IMR-90 (cell line): ENCODE measurements around the gene CDK14. TPM values are rescaled to one million over a fixed set of nuclear protein-coding genes. Genes with fewer than 3 reads are reported as not detected.

Source experiments
- ATAC-seq: fragments of 200-7000 bp; cut with Tn5 transposase; 2 replicates; pipeline ENCODE4 v1.9.1; 2020; ENCODE audit warnings: low read depth, mild to moderate bottlenecking, moderate library complexity
- BruUV-seq: library from RNA; stranded (reverse); fragments of 400-500 nt; replicated peaks from 2 replicates; lab custom pipeline; 2021; lab: Mats Ljungman, UMichigan
- CTCF ChIA-PET: fragments of 300-600 bp; formaldehyde crosslinking; extraction: SDS; loops from one replicate; lab custom pipeline; 2021; ENCODE audit warnings: antibody characterized with exemption; lab: Yijun Ruan, JAX
- POLR2A ChIA-PET: fragments of 300-600 bp; sonication (Branson Sonifier 250); formaldehyde crosslinking; loops from one replicate; lab custom pipeline; 2022; ENCODE audit warnings: antibody characterized with exemption; ENCODE audit not compliant: unreplicated experiment; lab: Charles Lee
- DNase-seq: peaks from one replicate; pipeline ENCODE4 v3.0.0; 2013
- H2AFZ ChIP-seq: replicated peaks from 2 replicates; pipeline ENCODE3; 2013; ENCODE audit warnings: low read length, mild to moderate bottlenecking; ENCODE audit not compliant: poor library complexity
- H2AK5ac ChIP-seq: 2 replicates; pipeline ENCODE4 v1.6.1; 2013; ENCODE audit warnings: low read depth, low read length, inconsistent platforms
- H2AK9ac ChIP-seq: replicated peaks from 2 replicates; pipeline ENCODE3; 2013; ENCODE audit warnings: mild to moderate bottlenecking, low read depth, low read length, moderate library complexity; ENCODE audit not compliant: poor library complexity
- H2BK120ac ChIP-seq: 2 replicates; pipeline ENCODE4 v1.6.1; 2013; ENCODE audit warnings: low read depth, low read length, inconsistent platforms
- H2BK15ac ChIP-seq: 3 replicates; pipeline ENCODE4 v1.6.1; 2013; ENCODE audit warnings: low read depth, low read length, inconsistent platforms
- H2BK20ac ChIP-seq: 2 replicates; pipeline ENCODE4 v1.6.1; 2013; ENCODE audit warnings: low read depth, mild to moderate bottlenecking, inconsistent platforms, low read length, moderate library complexity
- H2BK5ac ChIP-seq: 2 replicates; pipeline ENCODE4 v1.6.1; 2013; ENCODE audit warnings: mild to moderate bottlenecking, low read depth, low read length, inconsistent platforms; ENCODE audit not compliant: poor library complexity, severe bottlenecking
- H3K14ac ChIP-seq: replicated peaks from 2 replicates; pipeline ENCODE4 v1.6.1; 2013; ENCODE audit warnings: low read depth, low read length, inconsistent platforms
- H3K18ac ChIP-seq: 2 replicates; pipeline ENCODE4 v1.6.1; 2013; ENCODE audit warnings: low read depth, low read length, control low read depth
- H3K23ac ChIP-seq: 2 replicates; pipeline ENCODE4 v1.6.1; 2013; ENCODE audit warnings: low read depth, low read length, inconsistent platforms
- H3K27ac ChIP-seq: 2 replicates; pipeline ENCODE4 v1.5.1; 2013; ENCODE audit warnings: mild to moderate bottlenecking, control low read depth, low read length; ENCODE audit not compliant: insufficient read depth
- H3K27me3 ChIP-seq: 2 replicates; pipeline ENCODE4 v1.6.1; 2013; ENCODE audit warnings: low read length; ENCODE audit not compliant: control insufficient read depth, insufficient read depth
- H3K36me3 ChIP-seq: 2 replicates; pipeline ENCODE4 v1.6.1; 2013; ENCODE audit warnings: low read length, mixed read lengths; ENCODE audit not compliant: control insufficient read depth, insufficient read depth
- H3K4ac ChIP-seq: 2 replicates; pipeline ENCODE4 v1.6.1; 2013; ENCODE audit warnings: low read depth, low read length, inconsistent platforms
- H3K4me1 ChIP-seq: 2 replicates; pipeline ENCODE4 v1.6.1; 2013; ENCODE audit warnings: low read length, mixed read lengths; ENCODE audit not compliant: control insufficient read depth, insufficient read depth
- H3K4me2 ChIP-seq: 2 replicates; pipeline ENCODE4 v1.6.1; 2013; ENCODE audit warnings: low read depth, mild to moderate bottlenecking, control low read depth, low read length, moderate library complexity
- H3K4me3 ChIP-seq: 2 replicates; pipeline ENCODE4 v1.5.1; 2013; ENCODE audit warnings: low read depth, mild to moderate bottlenecking, control low read depth, low read length, moderate library complexity; ENCODE audit not compliant: insufficient read depth
- H3K56ac ChIP-seq: 2 replicates; pipeline ENCODE4 v1.6.1; 2013; ENCODE audit warnings: low read length, inconsistent platforms; ENCODE audit not compliant: insufficient read depth; ENCODE audit errors: extremely low read depth
- H3K79me1 ChIP-seq, 2 experiments: 2 replicates each; pipeline ENCODE4 v1.6.1; 2013; ENCODE audit warnings: low read length in 2 of 2, inconsistent platforms in 1 of 2, low read depth in 1 of 2
- H3K9ac ChIP-seq: 2 replicates; pipeline ENCODE4 v1.6.1; 2013; ENCODE audit warnings: low read depth, low read length, control low read depth
- H3K9me1 ChIP-seq: 2 replicates; pipeline ENCODE4 v1.6.1; 2013; ENCODE audit warnings: low read length, inconsistent platforms; ENCODE audit not compliant: insufficient read depth
- H3K9me3 ChIP-seq: 2 replicates; pipeline ENCODE4 v1.6.1; 2013; ENCODE audit warnings: low read length; ENCODE audit not compliant: control insufficient read depth, insufficient read depth
- H4K20me1 ChIP-seq: 2 replicates; pipeline ENCODE4 v1.6.1; 2013; ENCODE audit warnings: low read length, inconsistent platforms; ENCODE audit not compliant: insufficient read depth
- H4K5ac ChIP-seq: 2 replicates; pipeline ENCODE4 v1.6.1; 2013; ENCODE audit warnings: mild to moderate bottlenecking, low read depth, low read length, control low read depth
- H4K8ac ChIP-seq, 2 experiments: 2 replicates each; pipeline ENCODE4 v1.6.1; 2013; ENCODE audit warnings: low read depth in 2 of 2, low read length in 2 of 2, control low read depth in 1 of 2, inconsistent platforms in 1 of 2
- H4K91ac ChIP-seq: 2 replicates; pipeline ENCODE4 v1.6.1; 2013; ENCODE audit warnings: low read depth, low read length, inconsistent platforms; ENCODE audit not compliant: insufficient read depth
- BHLHE40 ChIP-seq: fragments of 150-350 bp; IDR thresholded peaks from 2 replicates; pipeline ENCODE4 v1.6.1; 2016; ENCODE audit warnings: mild to moderate bottlenecking, low read depth, low read length
- CEBPB ChIP-seq: IDR thresholded peaks from 2 replicates; pipeline ENCODE4 v1.6.1; 2012; ENCODE audit warnings: low read depth, low read length, improper control_type of control experiment
- FOS ChIP-seq: fragments of 150-350 bp; IDR thresholded peaks from 2 replicates; pipeline ENCODE4 v1.6.1; 2016; ENCODE audit warnings: low read depth, low read length
- MAFK ChIP-seq: IDR thresholded peaks from 2 replicates; pipeline ENCODE4 v1.6.1; 2012; ENCODE audit warnings: low read depth, low read length, improper control_type of control experiment
- MXI1 ChIP-seq: IDR thresholded peaks from 2 replicates; pipeline ENCODE4 v1.6.1; 2012; ENCODE audit warnings: low read depth, mild to moderate bottlenecking, low read length, moderate library complexity, borderline replicate concordance
- NFE2L2 ChIP-seq: fragments of 150-350 bp; IDR thresholded peaks from 2 replicates; pipeline ENCODE4 v1.6.1; 2016; ENCODE audit warnings: low read depth, mild to moderate bottlenecking, low read length
- POLR2A ChIP-seq: IDR thresholded peaks from 2 replicates; pipeline ENCODE4 v1.6.1; 2012; ENCODE audit warnings: mild to moderate bottlenecking, low read depth, low read length
- RCOR1 ChIP-seq: IDR thresholded peaks from 2 replicates; pipeline ENCODE4 v1.6.1; 2012; ENCODE audit warnings: mild to moderate bottlenecking, low read length, improper control_type of control experiment; ENCODE audit not compliant: insufficient replicate concordance
- RFX5 ChIP-seq: IDR thresholded peaks from 2 replicates; pipeline ENCODE4 v1.8.0; 2012; ENCODE audit warnings: low read depth, mild to moderate bottlenecking, low read length, moderate library complexity
- SMC3 ChIP-seq: fragments of 150-350 bp; IDR thresholded peaks from 2 replicates; pipeline ENCODE4 v1.6.1; 2016; ENCODE audit warnings: low read depth, mild to moderate bottlenecking, antibody characterized with exemption, low read length, moderate library complexity
- WGBS, 2 experiments: methylation state at CpG; one replicate each; pipeline versions ENCODE4 v1.1.5 to v1.1.7; 2013; ENCODE audit warnings: missing lambda C conversion rate in 2 of 2; ENCODE audit not compliant: insufficient read length in 1 of 2; ENCODE audit errors: extremely low coverage in 2 of 2; 5-methylcytosine and 5-hydroxymethylcytosine counted together
- dilution Hi-C: fragments of 300-500 bp; cut with HindIII; formaldehyde crosslinking; loops from one replicate; pipeline ENCODE4 v1.14.3; 2018; ENCODE audit warnings: low sequenced_read_pairs; ENCODE audit not compliant: unreplicated experiment
- in situ Hi-C: fragments of 300-500 bp; cut with MboI; formaldehyde crosslinking; loops from 3 replicates; pipeline ENCODE4 v1.14.3; 2019; ENCODE audit warnings: low sequenced_read_pairs, inconsistent platforms, mixed read lengths
- intact Hi-C: fragments of 100-400 bp; cut with micrococcal nuclease; formaldehyde crosslinking; loops from 2 replicates; pipeline ENCODE4 v1.10.0; 2022
- polyA plus RNA-seq, 3 experiments: library from polyadenylated mRNA; depleted of rRNA; stranded (reverse); fragments of >200 nt; gene quantifications; 2 replicates each; pipeline ENCODE4 v1.2.3, GENCODE V29; 2012; ENCODE audit warnings: low replicate concordance in 1 of 3
- total RNA-seq: library from RNA; depleted of rRNA; stranded (reverse); fragments of >200 nt; gene quantifications from 2 replicates; pipeline ENCODE4 v1.2.3, GENCODE V29; 2012
- TF ChIP-seq, protein P1 (sequence below): fragments of 150-350 bp; IDR thresholded peaks from 2 replicates; pipeline ENCODE4 v1.6.1; 2016; ENCODE audit warnings: low read depth, mild to moderate bottlenecking, low read length, moderate library complexity, borderline replicate concordance
- TF ChIP-seq, protein P2 (sequence below): conservative IDR thresholded peaks from 2 replicates; pipeline ENCODE4 v1.5.1; 2012; ENCODE audit warnings: mild to moderate bottlenecking, low read depth, low read length, improper control_type of control experiment
- TF ChIP-seq, protein P3 (sequence below): fragments of 150-350 bp; IDR thresholded peaks from 2 replicates; pipeline ENCODE4 v1.6.1; 2017; ENCODE audit warnings: mild to moderate bottlenecking, antibody characterized with exemption, low read length, low read depth

Gene CDK14
- total and polyA plus RNA-seq, 2 of the 4 experiments (the other 2 are of a cell fraction), result 10.1 to 29.6 TPM

DNA sequence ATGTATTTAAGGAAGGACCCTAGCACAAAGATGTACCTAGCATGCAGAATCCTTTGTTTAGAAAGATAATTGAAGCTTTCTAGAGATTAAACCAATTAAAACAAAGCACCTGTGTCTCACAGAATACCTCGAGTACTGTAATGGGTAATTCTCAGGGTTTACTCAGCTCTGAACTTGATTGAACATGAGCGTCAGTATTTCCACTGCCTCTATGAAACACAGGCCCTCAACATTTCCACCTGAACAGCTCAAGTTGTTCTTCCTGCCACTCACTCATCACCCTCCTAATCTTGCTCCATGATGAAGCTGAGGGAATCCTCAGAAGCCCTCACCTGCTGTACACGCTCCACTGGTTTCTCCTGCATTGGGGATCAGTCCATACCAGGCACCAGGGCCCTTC lies 634.4 kb downstream of the CDK14 start (continued):
- TF ChIP-seq, protein P1, sequence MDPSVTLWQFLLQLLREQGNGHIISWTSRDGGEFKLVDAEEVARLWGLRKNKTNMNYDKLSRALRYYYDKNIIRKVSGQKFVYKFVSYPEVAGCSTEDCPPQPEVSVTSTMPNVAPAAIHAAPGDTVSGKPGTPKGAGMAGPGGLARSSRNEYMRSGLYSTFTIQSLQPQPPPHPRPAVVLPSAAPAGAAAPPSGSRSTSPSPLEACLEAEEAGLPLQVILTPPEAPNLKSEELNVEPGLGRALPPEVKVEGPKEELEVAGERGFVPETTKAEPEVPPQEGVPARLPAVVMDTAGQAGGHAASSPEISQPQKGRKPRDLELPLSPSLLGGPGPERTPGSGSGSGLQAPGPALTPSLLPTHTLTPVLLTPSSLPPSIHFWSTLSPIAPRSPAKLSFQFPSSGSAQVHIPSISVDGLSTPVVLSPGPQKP, result no peak

DNA sequence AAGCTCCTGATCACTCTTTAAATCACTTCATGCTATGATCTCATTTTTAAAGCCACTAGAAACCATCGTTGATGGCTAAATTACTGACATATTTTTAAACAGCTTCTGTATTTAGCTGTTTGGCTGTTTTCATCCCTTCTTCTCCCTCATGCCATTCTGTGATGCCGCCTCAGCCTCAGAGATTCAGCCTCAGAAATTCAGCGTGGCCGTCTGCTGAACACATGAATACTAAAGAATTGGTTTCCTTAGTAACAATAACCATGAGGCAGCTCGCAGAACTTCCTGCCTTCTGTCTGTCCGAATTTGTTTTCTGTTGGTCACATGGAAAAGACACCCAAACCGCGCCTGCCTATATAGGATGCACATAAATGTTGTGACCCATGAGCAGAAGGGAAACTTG lies 637.1 kb downstream of the CDK14 start:
- intact Hi-C loops, result no loop called here
- POLR2A ChIA-PET, result no interaction called here
- Histone ChIP-seq H4K91ac (no peak overlapping the region), H3K9ac (no peak overlapping the region), H3K36me3 (no peaks in the 10 kb centered on the region), H3K4me3 (no peak overlapping the region), H3K14ac (no peak overlapping the region), H4K8ac (no peak overlapping the region), H3K79me1 (no peaks in the 10 kb centered on the region), H3K27ac (no peak overlapping the region), H3K9me3 (no peaks in the 10 kb centered on the region), H3K4me2 (no peak overlapping the region), H2AFZ (no peak overlapping the region), H2BK5ac (no peak overlapping the region), H3K23ac (no peak overlapping the region), H4K5ac (no peak overlapping the region), H3K4me1 (peaks cover 8% of the 10 kb centered on the region), H3K18ac (no peak overlapping the region), H2BK20ac (no peak overlapping the region), H3K4ac (no peak overlapping the region), H2BK120ac (no peak overlapping the region), H3K56ac (no peak overlapping the region), H4K20me1 (no peaks in the 10 kb centered on the region; the same call in 1 of the 2 replicates), H3K9me1 (peaks cover 3% of the 10 kb centered on the region; the same call in 1 of the 2 replicates), H3K27me3 (no peaks in the 10 kb centered on the region), H2AK5ac (no peak overlapping the region), H2AK9ac (no peak overlapping the region), H2BK15ac (no peak overlapping the region)
- 75% methylated on average over 2 of the region's 8 CpGs; no CpG with 5 or more reads in 1 of the 2 experiments for WGBS, 2 experiments
- CTCF ChIA-PET, result no interaction called here
- dilution Hi-C loops, result no loop called here
- no peak for DNase-seq
- TF ChIP-seq MXI1 (no peak), RCOR1 (no peak), CEBPB (no peak), MAFK (no peak), POLR2A (no peak), SMC3 (no peak), NFE2L2 (no peak), RFX5 (no peak), BHLHE40 (no peak), FOS (no peak)
- TF ChIP-seq, protein P1, result no peak
- TF ChIP-seq, protein P2, sequence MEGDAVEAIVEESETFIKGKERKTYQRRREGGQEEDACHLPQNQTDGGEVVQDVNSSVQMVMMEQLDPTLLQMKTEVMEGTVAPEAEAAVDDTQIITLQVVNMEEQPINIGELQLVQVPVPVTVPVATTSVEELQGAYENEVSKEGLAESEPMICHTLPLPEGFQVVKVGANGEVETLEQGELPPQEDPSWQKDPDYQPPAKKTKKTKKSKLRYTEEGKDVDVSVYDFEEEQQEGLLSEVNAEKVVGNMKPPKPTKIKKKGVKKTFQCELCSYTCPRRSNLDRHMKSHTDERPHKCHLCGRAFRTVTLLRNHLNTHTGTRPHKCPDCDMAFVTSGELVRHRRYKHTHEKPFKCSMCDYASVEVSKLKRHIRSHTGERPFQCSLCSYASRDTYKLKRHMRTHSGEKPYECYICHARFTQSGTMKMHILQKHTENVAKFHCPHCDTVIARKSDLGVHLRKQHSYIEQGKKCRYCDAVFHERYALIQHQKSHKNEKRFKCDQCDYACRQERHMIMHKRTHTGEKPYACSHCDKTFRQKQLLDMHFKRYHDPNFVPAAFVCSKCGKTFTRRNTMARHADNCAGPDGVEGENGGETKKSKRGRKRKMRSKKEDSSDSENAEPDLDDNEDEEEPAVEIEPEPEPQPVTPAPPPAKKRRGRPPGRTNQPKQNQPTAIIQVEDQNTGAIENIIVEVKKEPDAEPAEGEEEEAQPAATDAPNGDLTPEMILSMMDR, result no peak
- TF ChIP-seq, protein P3, sequence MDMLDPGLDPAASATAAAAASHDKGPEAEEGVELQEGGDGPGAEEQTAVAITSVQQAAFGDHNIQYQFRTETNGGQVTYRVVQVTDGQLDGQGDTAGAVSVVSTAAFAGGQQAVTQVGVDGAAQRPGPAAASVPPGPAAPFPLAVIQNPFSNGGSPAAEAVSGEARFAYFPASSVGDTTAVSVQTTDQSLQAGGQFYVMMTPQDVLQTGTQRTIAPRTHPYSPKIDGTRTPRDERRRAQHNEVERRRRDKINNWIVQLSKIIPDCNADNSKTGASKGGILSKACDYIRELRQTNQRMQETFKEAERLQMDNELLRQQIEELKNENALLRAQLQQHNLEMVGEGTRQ, result no peak
- in situ Hi-C loops, result no loop called here
- no TSS peak for BruUV-seq
- ATAC-seq, result no peak
